ENCODE measurements around the gene TENT5C.

- TF ChIP-seq CTCF (conservative IDR thresholded peaks at IDR 0.05; ENCODE audit: low read length), result no peak; the same call in 1 of the 2 replicates
- no peak for TF ChIP-seq EZH2phosphoT487 (IDR thresholded peaks at IDR 0.05; ENCODE audit: borderline replicate concordance)
Observed at GRCh38 chr1:117590273-117590925, 15.4 kb upstream of the TENT5C start.
